GM12873 (cell line): ENCODE results near the gene MPND.

Experiments
- TF ChIP-seq, protein P1 (sequence below): IDR thresholded peaks from 2 replicates; pipeline ENCODE4 v1.5.1; 2012; ENCODE audit warnings: low read depth, mild to moderate bottlenecking, moderate library complexity, low read length, control low read depth; ENCODE audit not compliant: insufficient read depth; ENCODE audit errors: missing control alignments

Gene MPND

DNA sequence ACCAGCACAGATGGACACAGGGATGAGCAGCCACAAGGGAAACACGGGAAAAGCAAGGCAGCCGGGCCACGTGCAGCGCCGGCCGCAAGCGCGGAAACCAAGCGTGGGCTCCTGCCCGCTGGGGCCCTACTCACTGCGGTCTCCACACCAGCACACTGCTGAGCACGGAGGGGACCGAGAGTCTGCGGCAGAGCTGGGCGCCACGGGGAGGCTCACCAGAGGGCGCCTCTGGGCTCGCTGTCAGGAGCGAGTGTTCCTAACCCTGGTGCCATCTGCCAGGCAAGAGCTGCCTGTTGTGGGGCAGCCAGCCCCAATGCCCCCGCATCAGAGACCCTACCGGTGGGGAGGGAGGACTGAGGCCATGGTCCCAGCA, 26.5 kb downstream of the MPND start:
- TF ChIP-seq, protein P1, sequence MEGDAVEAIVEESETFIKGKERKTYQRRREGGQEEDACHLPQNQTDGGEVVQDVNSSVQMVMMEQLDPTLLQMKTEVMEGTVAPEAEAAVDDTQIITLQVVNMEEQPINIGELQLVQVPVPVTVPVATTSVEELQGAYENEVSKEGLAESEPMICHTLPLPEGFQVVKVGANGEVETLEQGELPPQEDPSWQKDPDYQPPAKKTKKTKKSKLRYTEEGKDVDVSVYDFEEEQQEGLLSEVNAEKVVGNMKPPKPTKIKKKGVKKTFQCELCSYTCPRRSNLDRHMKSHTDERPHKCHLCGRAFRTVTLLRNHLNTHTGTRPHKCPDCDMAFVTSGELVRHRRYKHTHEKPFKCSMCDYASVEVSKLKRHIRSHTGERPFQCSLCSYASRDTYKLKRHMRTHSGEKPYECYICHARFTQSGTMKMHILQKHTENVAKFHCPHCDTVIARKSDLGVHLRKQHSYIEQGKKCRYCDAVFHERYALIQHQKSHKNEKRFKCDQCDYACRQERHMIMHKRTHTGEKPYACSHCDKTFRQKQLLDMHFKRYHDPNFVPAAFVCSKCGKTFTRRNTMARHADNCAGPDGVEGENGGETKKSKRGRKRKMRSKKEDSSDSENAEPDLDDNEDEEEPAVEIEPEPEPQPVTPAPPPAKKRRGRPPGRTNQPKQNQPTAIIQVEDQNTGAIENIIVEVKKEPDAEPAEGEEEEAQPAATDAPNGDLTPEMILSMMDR: peak; percentile 70

DNA sequence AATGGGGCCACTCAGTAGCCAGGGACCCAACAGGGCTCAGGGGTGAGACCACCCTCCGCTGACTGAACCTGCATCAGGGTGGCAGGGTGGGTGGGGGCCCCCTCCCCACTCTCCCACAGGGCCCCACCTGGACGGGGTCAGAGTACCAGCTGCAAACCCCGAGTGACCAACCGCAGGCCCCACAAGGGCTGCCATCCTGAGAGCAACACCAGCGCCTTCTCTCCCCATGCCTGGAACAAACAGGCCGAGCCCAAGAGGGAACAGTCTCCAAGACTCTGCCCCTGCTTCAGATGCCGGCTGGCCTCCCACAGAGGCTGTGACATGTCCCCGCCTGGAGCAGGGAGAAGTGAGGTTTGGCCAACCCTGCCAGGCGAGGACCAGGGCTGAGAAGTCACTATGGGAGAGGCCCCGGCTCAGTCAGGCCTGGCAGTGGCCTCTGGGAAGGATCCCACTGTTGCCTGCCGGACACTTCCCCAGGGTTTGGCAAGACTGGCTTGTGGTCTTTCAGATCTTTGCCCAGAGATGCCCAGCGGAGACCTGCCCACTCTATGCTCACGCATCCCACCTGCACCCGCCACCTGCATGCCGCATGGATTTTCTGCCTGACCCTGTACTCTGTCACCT, 27.2 kb downstream of the MPND start:
- TF ChIP-seq, protein P1: no peak

DNA sequence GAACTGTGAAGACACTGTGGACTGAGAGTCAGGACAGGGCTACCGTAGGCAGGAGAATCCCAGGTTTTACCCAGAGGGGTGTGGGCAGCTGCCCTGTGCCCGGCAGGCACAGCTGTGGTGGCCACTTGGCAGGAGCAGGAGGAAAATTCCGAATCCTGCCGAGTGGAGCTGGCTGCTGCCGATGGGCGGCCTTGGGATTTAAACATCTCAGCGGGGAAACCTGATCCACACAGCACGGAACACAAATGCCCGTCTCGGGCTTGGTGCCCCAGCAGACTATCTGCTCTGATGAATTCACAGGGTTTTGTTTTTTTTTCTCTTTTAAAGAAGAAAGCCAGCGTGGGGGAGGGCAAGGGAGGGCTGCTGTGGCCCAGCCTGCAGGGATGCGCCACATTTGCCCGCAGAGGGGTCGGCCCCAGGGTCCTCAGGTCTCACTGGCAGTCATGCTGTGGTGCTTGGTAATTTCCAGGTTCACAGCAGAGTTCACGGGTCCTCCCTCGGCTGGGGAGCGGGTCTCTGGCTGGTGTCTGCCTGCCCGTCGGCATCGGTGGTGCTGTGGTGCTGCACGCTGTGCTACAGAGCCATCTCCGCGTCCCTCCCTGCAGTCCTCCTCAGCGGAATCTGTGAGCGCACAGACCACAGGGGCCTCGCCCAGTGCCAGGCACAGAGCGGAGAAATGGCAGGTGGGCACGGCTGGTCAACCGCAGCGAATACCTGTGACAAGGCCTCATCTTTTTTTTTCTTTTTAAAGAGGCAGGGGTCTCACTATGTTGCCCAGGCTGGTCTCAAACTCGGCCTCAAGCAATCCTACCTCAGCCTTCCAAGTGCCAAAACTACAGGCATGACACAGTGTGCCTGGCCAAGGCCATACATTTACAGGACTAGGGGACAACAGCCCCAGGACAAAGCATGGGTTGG, 28.1 kb downstream of the MPND start:
- TF ChIP-seq, protein P1: no peak

GRCh38 chr19:4372165-4373012, 29.0 kb downstream of the MPND start:
- TF ChIP-seq, protein P1: no peak

- TF ChIP-seq, protein P1: no peak
These were observed 29.6 kb downstream of the MPND start for GRCh38 chr19:4373013-4373367.

- TF ChIP-seq, protein P1: no peak
These were observed 30.5 kb downstream of the MPND start for GRCh38 chr19:4373601-4374497.
